ENCODE results near the gene SUMF1. TPM values are rescaled to one million over a fixed set of nuclear protein-coding genes. Genes with fewer than 3 reads are reported as not detected.

SUMF1 gene
- total and polyA plus RNA-seq, 8 donors = 7.1 to 25.8 (median 12.6) TPM

DNA sequence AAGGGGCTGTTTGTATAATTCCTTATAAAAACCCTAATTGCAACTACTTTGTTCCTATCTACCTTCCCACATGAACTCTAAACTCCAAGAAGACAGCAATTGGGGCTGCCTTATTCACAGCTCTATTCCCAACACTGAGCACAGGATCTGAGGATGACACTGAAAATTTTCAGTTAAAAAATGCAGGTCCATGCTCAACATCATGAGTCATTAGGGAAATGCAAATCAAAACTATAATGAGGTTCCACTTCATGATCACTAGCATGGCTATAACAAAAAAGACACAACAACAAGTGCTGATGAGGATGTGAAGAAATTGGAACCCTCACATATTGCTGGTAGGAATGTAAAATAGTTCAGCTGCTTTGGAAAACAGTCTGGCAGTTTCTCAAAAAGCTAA, 12.9 kb downstream of the SUMF1 start:
- TF ChIP-seq, protein P1, sequence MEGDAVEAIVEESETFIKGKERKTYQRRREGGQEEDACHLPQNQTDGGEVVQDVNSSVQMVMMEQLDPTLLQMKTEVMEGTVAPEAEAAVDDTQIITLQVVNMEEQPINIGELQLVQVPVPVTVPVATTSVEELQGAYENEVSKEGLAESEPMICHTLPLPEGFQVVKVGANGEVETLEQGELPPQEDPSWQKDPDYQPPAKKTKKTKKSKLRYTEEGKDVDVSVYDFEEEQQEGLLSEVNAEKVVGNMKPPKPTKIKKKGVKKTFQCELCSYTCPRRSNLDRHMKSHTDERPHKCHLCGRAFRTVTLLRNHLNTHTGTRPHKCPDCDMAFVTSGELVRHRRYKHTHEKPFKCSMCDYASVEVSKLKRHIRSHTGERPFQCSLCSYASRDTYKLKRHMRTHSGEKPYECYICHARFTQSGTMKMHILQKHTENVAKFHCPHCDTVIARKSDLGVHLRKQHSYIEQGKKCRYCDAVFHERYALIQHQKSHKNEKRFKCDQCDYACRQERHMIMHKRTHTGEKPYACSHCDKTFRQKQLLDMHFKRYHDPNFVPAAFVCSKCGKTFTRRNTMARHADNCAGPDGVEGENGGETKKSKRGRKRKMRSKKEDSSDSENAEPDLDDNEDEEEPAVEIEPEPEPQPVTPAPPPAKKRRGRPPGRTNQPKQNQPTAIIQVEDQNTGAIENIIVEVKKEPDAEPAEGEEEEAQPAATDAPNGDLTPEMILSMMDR (IDR thresholded peaks at IDR 0.05) = no peak
- DNase-seq = no peak
- Histone ChIP-seq H3K27ac (no peak overlapping the region), H3K27me3 (no peaks in the 10 kb centered on the region), H3K4me1 (no peaks in the 10 kb centered on the region), H3K9me3 (no peaks in the 10 kb centered on the region), H3K36me3 (no peaks in the 10 kb centered on the region), H3K4me3 (no peak overlapping the region)
- no peak for FAIRE-seq
- intact Hi-C loops (cut with DNase I) = no loop called here
- no peak for ATAC-seq

DNA sequence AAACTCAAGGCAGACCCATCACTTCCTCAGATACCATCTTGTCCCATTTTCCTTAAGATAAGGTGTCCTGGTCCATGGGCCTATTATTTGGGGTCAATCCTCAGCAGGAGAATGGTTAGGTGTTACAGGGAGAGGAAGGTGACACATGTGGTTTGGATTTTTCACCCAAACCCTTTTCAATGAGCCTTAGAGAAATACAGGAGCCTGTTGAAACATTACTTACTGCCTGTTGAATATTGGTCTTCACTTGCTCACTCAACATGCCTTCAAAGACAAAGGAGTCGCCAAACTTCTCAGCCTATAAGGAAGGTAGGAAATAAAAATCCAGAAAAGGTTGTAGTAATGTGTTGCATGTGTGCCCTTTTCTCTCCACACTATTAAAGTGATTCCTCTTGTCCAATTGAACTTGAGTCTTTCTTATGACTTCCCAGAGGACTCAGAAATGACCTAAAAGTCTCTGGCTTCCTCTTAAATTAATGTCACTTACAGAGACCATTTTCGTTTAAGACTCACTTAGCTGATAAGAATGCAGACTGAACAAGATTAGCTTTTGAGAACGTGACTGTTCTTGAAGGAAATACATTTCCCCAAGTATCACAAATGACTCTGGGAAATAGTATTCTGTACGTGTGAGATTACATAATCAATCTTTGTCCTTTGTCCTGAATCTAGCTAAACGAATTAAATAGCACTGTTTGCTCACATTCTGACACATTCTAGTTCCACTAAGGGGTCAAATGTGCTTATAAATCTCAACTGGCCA, 17.8 kb downstream of the SUMF1 start:
- 54 to 56% methylated on average over 5 of the region's 5 CpGs for WGBS, 2 donors
- no peaks in the 10 kb centered on the region for H3K9me3 ChIP-seq
- H3K4me1 ChIP-seq = no peaks in the 10 kb centered on the region
- FAIRE-seq (no peak), DNase-seq (no peak), ATAC-seq (no peak)
- H3K36me3 ChIP-seq = no peaks in the 10 kb centered on the region
- no peak overlapping the region for H3K4me3 ChIP-seq
- intact Hi-C loops (cut with DNase I) = no loop called here
- TF ChIP-seq, protein P1 (IDR thresholded peaks at IDR 0.05) = no peak
- H3K27me3 ChIP-seq = no peaks in the 10 kb centered on the region
- no peak overlapping the region for H3K27ac ChIP-seq

DNA sequence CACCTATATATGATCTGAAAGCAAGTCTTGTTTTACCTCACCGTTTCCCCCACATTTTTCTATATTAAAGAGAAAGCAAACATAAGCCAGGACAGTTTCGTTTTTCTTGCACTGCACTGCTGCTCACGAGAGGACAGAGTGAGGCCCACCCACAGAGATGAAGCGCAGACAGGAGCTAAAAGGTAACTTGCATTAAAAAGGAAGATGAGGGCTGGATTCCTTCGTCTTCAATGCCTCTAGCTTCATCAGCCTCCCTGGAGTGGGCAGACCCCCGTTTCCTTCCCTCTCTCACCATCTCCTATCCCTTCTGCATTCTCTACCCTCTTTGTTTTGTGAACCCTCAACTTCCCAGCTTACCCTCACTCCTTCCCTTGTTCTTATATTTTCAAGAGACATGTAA, 18.9 kb downstream of the SUMF1 start:
- FAIRE-seq (no peak), DNase-seq (no peak)
- TF ChIP-seq, protein P1 (IDR thresholded peaks at IDR 0.05) = no peak

DNA sequence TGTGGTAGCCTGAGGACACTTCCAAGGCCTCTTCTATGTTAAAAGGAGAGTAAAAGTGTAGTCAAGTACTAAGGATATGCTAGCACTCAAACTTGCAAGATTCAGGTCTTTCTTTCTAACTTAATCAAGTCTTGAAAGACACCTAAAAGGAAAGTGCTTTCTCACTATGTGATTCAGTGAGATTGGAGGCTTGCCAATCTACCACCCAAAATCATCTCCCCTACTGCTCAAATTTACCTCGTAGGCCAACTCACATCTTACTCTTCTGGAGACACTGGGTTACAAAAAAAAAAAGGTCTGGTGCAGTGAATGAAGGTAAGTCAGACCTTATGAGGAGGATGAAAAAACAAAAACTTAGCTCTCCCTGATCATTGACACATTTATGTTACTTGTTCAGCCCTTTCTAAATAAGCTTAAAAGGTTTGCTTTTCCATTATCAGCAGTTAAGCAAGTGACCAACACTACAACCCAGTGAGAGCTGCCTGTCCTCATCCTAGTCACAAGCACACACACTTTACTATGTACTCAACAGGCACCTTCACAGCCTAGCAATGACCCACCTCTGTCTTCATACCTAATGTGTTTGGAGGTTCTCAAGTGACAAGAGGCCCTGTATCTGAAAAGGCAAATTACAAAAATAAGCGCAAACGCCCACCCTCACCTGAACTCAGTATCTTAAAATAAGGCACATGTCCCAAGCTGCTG, 19.6 kb downstream of the SUMF1 start:
- FAIRE-seq (no peak), ATAC-seq (peak in 2 of 4 donors; percentile 30 to 80), DNase-seq (no peak)
- H3K27ac ChIP-seq = no peak overlapping the region
- WGBS, 2 donors = 88 to 91% methylated on average over 3 of the region's 3 CpGs
- no peak overlapping the region for H3K4me3 ChIP-seq
- intact Hi-C loops (cut with DNase I) = no loop called here
- H3K27me3 ChIP-seq = no peaks in the 10 kb centered on the region
- no peaks in the 10 kb centered on the region for H3K4me1 ChIP-seq
- TF ChIP-seq, protein P1 (IDR thresholded peaks at IDR 0.05) = no peak
- no peaks in the 10 kb centered on the region for H3K36me3 ChIP-seq
- H3K9me3 ChIP-seq = no peaks in the 10 kb centered on the region

More for the DNA sequence above, 18.9 kb downstream of the SUMF1 start:
- no peak for ATAC-seq
- Histone ChIP-seq H3K27ac (no peak overlapping the region), H3K36me3 (no peaks in the 10 kb centered on the region), H3K27me3 (no peaks in the 10 kb centered on the region), H3K4me1 (no peaks in the 10 kb centered on the region), H3K4me3 (no peak overlapping the region), H3K9me3 (no peaks in the 10 kb centered on the region)
- 84 to 86% methylated on average over 6 of the region's 6 CpGs for WGBS, 2 donors
- intact Hi-C loops (cut with DNase I) = no loop called here

DNA sequence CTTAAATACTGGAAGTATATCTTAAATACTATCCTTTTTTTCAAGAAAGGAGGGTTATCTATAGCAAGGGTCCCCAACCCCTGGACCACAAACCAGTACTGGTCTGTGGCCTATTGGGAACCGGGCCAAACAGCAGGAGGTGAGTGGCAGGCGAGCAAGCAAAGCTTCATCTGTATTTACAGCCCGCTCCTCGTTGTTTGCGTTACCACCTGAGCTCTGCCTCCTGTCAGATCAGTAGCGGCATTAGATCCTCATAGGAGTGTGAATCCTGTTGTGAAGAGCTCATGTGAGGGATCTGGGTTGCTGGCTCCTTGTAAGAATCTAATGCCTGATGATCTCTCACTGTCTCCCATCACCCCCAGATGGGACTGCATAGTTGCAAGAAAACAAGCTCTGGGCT, 26.1 kb downstream of the SUMF1 start:
- Histone ChIP-seq H3K27ac (no peak overlapping the region), H3K4me3 (no peak overlapping the region), H3K4me1 (no peaks in the 10 kb centered on the region), H3K9me3 (no peaks in the 10 kb centered on the region), H3K36me3 (no peaks in the 10 kb centered on the region), H3K27me3 (no peaks in the 10 kb centered on the region)
- 77 to 81% methylated on average over 6 of the region's 6 CpGs for WGBS, 2 donors
- peak in 1 of 6 donors; percentile 15 for DNase-seq
- intact Hi-C loops (cut with DNase I) = no loop called here
- no peak for FAIRE-seq
- TF ChIP-seq, protein P1 (IDR thresholded peaks at IDR 0.05) = no peak
- ATAC-seq = no peak
